ENCODE measurements around the gene CCDC137.

CCDC137 gene

GRCh38 chr17:81693509-81694210 lies 27.1 kb downstream of the CCDC137 start:
- H3K9me3 ChIP-seq = no peaks in the 10 kb centered on the region
- no peak overlapping the region for H3K27ac ChIP-seq
- H3K36me3 ChIP-seq = peaks cover 100% of the 10 kb centered on the region
- H3K4me1 ChIP-seq (ENCODE audit: control insufficient read depth in 1 of 2, insufficient read depth in 1 of 2, low read depth in 1 of 2, low read length in 1 of 2) = peaks cover 0 to 8% of the 10 kb centered on the region in 2 experiments
- no peaks in the 10 kb centered on the region for H3K27me3 ChIP-seq
- no peak for TF ChIP-seq CTCF (IDR thresholded peaks at IDR 0.05)
- H3K4me3 ChIP-seq (ENCODE audit: low read depth in 1 of 2, low read length in 1 of 2) = no peak overlapping the region

GRCh38 chr17:81694810-81695209 lies 28.3 kb downstream of the CCDC137 start:
- Histone ChIP-seq H3K27me3 (no peaks in the 10 kb centered on the region), H3K4me3 (ENCODE audit: low read depth in 1 of 2, low read length in 1 of 2) (no peak overlapping the region), H3K4me1 (ENCODE audit: control insufficient read depth in 1 of 2, insufficient read depth in 1 of 2, low read depth in 1 of 2, low read length in 1 of 2) (peaks cover 0 to 8% of the 10 kb centered on the region in 2 experiments), H3K9me3 (no peaks in the 10 kb centered on the region), H3K27ac (no peak overlapping the region), H3K36me3 (peaks cover 100% of the 10 kb centered on the region)
- TF ChIP-seq CTCF (IDR thresholded peaks at IDR 0.05) = no peak

- Histone ChIP-seq H3K27ac (no peak overlapping the region), H3K27me3 (no peaks in the 10 kb centered on the region), H3K4me1 (ENCODE audit: control insufficient read depth in 1 of 2, insufficient read depth in 1 of 2, low read depth in 1 of 2, low read length in 1 of 2) (peaks cover 0 to 8% of the 10 kb centered on the region in 2 experiments), H3K9me3 (no peaks in the 10 kb centered on the region), H3K4me3 (ENCODE audit: low read depth in 1 of 2, low read length in 1 of 2) (no peak overlapping the region), H3K36me3 (peaks cover 99% of the 10 kb centered on the region)
- no peak for TF ChIP-seq CTCF (IDR thresholded peaks at IDR 0.05)
These were observed 28.7 kb downstream of the CCDC137 start for GRCh38 chr17:81695211-81695610.

GRCh38 chr17:81695801-81696200 lies 29.3 kb downstream of the CCDC137 start:
- Histone ChIP-seq H3K27me3 (no peaks in the 10 kb centered on the region), H3K4me3 (ENCODE audit: low read depth in 1 of 2, low read length in 1 of 2) (no peak overlapping the region), H3K4me1 (ENCODE audit: control insufficient read depth in 1 of 2, insufficient read depth in 1 of 2, low read depth in 1 of 2, low read length in 1 of 2) (peaks cover 0 to 8% of the 10 kb centered on the region in 2 experiments), H3K27ac (no peak overlapping the region), H3K9me3 (no peaks in the 10 kb centered on the region), H3K36me3 (peaks cover 99% of the 10 kb centered on the region)
- no peak for TF ChIP-seq CTCF (IDR thresholded peaks at IDR 0.05)

GRCh38 chr17:81696218-81696941 lies 29.8 kb downstream of the CCDC137 start:
- Histone ChIP-seq H3K4me1 (ENCODE audit: control insufficient read depth in 1 of 2, insufficient read depth in 1 of 2, low read depth in 1 of 2, low read length in 1 of 2) (peaks cover 0 to 8% of the 10 kb centered on the region in 2 experiments), H3K4me3 (ENCODE audit: low read depth in 1 of 2, low read length in 1 of 2) (no peak overlapping the region), H3K27me3 (no peaks in the 10 kb centered on the region), H3K27ac (no peak overlapping the region), H3K9me3 (no peaks in the 10 kb centered on the region), H3K36me3 (peaks cover 99% of the 10 kb centered on the region)
- TF ChIP-seq CTCF (IDR thresholded peaks at IDR 0.05) = no peak
